Measurements from ENCODE around the gene WDR83. TPM values are rescaled to one million over a fixed set of nuclear protein-coding genes. Genes with fewer than 3 reads are reported as not detected.

WDR83 gene
- total RNA-seq, 4 donors from 2014 or later, result 4.0 to 16.7 (median 5.8) TPM

DNA sequence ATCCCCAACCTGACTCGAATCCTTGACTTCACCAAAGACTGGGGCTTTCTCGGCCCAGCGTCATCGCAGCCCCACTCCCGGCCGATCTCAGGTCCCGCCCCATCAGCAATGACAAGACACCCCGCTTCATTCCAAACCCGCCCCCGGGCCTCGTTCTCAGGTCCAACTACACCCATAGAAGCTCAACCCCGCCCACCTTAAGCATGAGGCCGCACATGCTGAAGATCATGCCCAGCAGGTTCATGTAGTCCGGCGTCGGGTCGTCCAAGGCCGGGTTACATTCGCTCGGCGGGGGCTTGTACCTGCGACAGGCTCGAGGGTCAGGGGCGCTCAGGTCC lies 2.3 kb downstream of the WDR83 start:
- Histone ChIP-seq H3K36me3 (peaks cover 4 to 47% (median 19%) of the 10 kb centered on the region in 3 donors), H3K4me1 (peaks cover 30 to 61% (median 38%) of the 10 kb centered on the region in 3 donors), H3K9me3 (no peaks in the 10 kb centered on the region), H3K27me3 (no peaks in the 10 kb centered on the region), H3K27ac (peak overlapping the region; percentile 85 to 99 (median 96)), H3K4me3 (peak overlapping the region; percentile 58 to 95 (median 85))
- no peak for TF ChIP-seq POLR2A (IDR thresholded peaks at IDR 0.05)
- TF ChIP-seq, protein P1, sequence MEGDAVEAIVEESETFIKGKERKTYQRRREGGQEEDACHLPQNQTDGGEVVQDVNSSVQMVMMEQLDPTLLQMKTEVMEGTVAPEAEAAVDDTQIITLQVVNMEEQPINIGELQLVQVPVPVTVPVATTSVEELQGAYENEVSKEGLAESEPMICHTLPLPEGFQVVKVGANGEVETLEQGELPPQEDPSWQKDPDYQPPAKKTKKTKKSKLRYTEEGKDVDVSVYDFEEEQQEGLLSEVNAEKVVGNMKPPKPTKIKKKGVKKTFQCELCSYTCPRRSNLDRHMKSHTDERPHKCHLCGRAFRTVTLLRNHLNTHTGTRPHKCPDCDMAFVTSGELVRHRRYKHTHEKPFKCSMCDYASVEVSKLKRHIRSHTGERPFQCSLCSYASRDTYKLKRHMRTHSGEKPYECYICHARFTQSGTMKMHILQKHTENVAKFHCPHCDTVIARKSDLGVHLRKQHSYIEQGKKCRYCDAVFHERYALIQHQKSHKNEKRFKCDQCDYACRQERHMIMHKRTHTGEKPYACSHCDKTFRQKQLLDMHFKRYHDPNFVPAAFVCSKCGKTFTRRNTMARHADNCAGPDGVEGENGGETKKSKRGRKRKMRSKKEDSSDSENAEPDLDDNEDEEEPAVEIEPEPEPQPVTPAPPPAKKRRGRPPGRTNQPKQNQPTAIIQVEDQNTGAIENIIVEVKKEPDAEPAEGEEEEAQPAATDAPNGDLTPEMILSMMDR (IDR thresholded peaks at IDR 0.05), result no peak
- intact Hi-C loops (cut with DNase I), result no loop called here
- WGBS, 2 donors, result 0% methylated on average over 10 of the region's 24 CpGs; no CpG with 5 or more reads in 1 of the 2 donors
- DNase-seq, result no peak

DNA sequence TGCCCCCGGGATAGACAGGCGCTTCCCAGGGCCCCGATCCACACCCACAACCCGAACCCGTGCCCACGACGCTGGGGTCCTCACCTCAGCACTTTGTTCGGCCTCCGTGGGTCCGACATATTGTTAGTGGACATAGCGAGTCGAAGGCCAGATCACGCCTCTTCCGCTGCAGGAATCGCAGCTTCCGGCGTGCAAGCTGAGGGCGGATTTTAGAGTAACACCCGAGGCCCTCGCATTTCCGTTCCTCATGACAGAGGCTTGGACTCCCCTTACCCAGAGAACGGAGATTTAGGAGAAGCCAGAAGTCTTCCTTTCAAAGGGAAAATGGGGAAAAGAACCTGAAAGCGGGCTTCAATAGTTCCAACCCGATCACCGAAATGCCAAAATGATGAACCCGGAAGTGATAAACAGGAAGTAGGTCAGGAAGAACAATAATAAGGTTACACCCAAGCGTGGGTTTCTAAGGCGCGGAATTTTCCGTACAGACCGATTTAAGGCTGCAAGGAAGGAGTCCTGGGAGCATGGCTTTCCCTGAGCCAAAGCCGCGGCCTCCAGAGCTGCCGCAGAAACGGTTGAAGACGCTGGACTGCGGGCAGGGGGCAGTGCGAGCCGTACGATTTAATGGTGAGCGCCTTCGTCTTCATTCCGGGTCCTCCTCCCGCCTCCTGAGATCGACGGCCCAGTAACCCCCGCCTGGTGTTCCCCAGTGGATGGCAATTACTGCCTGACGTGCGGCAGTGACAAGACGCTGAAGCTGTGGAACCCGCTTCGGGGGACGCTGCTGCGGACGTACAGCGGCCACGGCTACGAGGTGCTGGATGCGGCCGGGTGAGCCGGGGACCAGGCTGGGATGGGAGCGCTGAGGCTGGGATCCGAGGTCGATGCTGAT lies 2.9 kb downstream of the WDR83 start:
- H3K9me3 ChIP-seq, result no peaks in the 10 kb centered on the region
- WGBS, 2 donors, result 0% methylated on average over 12 to 27 of the region's 64 CpGs
- H3K27me3 ChIP-seq, result no peaks in the 10 kb centered on the region
- TF ChIP-seq POLR2A (IDR thresholded peaks at IDR 0.05), result no peak
- TF ChIP-seq, protein P1 (IDR thresholded peaks at IDR 0.05), result peak in 1 of 6 experiments; percentile 26
- DNase-seq, result no peak
- peak overlapping the region; percentile 85 to 99 (median 96) for H3K27ac ChIP-seq
- peaks cover 30 to 57% (median 38%) of the 10 kb centered on the region in 3 donors for H3K4me1 ChIP-seq
- peaks cover 8 to 47% (median 25%) of the 10 kb centered on the region in 3 donors for H3K36me3 ChIP-seq
- H3K4me3 ChIP-seq, result peak overlapping the region; percentile 58 to 95 (median 85)
- intact Hi-C loops (cut with DNase I), result loop anchor here (5.0 kb wide), 1 partner anchor 107 kb away; no protein-coding TSS in a partner anchor

DNA sequence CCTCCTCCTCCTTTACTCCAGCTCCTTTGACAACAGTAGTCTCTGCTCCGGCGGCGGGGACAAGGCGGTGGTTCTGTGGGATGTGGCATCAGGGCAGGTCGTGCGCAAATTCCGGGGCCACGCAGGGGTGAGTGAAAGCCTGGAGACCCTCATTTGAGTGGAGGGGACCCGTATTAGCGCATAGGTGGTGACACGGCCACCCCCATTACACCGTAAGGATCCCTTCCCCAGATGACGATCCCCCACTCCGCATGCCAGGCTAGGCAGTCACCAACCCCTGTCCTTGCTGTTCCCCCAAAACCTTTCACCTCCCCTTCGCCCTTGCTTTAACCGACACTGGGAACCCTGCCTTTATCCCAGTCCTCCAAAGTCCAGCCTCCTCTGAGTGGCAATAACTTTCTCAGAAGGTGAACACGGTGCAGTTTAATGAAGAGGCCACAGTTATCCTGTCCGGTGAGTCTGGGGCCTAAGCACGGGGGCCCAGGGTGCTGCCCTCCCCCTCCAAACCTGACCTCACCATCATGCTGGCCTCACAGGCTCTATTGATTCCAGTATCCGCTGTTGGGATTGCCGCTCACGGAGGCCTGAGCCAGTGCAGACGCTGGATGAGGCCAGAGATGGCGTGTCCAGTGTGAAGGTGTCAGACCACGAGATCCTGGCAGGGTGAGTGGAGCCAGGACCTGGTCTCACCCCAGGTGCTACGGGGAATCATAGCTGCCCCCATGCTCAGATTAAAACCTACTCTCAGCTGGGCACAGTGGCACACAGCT lies 3.7 kb downstream of the WDR83 start:
- Histone ChIP-seq H3K4me3 (peak overlapping the region; percentile 58 to 95 (median 85)), H3K27ac (peak overlapping the region; percentile 85 to 99 (median 96)), H3K9me3 (no peaks in the 10 kb centered on the region), H3K27me3 (no peaks in the 10 kb centered on the region), H3K4me1 (peaks cover 30 to 49% (median 37%) of the 10 kb centered on the region in 3 donors), H3K36me3 (peaks cover 11 to 47% (median 32%) of the 10 kb centered on the region in 3 donors)
- TF ChIP-seq POLR2A (IDR thresholded peaks at IDR 0.05), result no peak
- TF ChIP-seq, protein P1 (IDR thresholded peaks at IDR 0.05), result no peak
- intact Hi-C loops (cut with DNase I), result loop anchor here (5.0 kb wide), 1 partner anchor 108 kb away; no protein-coding TSS in a partner anchor
- DNase-seq, result no peak
- WGBS, 2 donors, result 46 to 48% methylated on average over 12 to 16 of the region's 26 CpGs

DNA sequence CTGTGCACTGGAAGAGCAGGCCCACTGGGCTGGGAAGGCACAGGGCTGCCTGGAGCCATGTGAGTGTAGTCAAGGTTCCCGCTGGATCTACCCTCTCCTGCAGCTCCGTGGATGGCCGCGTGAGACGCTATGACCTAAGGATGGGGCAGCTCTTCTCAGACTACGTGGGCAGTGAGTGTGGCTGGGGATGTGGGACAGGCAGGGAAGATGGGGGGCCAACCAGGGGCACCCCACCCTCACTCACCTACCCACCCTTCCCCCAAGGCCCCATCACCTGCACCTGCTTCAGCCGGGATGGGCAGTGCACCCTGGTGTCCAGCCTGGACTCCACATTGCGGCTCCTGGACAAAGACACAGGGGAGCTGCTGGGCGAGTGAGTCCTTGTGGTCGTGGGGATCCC lies 6.1 kb downstream of the WDR83 start:
- WGBS, 2 donors, result 82 to 93% methylated on average over 5 to 10 of the region's 10 CpGs
- H3K27ac ChIP-seq, result no peak overlapping the region
- H3K4me3 ChIP-seq, result no peak overlapping the region
- DNase-seq, result no peak
- H3K4me1 ChIP-seq, result peaks cover 20 to 37% (median 27%) of the 10 kb centered on the region in 3 donors
- H3K9me3 ChIP-seq, result no peaks in the 10 kb centered on the region
- H3K36me3 ChIP-seq, result peaks cover 24 to 67% (median 48%) of the 10 kb centered on the region in 3 donors
- H3K27me3 ChIP-seq, result no peaks in the 10 kb centered on the region
- intact Hi-C loops (cut with DNase I), result loop anchor here (5.0 kb wide), 1 partner anchor 110 kb away; no protein-coding TSS in a partner anchor
- TF ChIP-seq, protein P1 (IDR thresholded peaks at IDR 0.05), result no peak
- TF ChIP-seq POLR2A (IDR thresholded peaks at IDR 0.05), result no peak

Measured in esophagus squamous epithelium (tissue), 5 donors.